Hepatocyte (in vitro differentiated cells): ENCODE measurements around the gene RASL10B. TPM values are rescaled to one million over a fixed set of nuclear protein-coding genes. Genes with fewer than 3 reads are reported as not detected.

Experiments
- DNase-seq: peaks from one replicate; pipeline ENCODE4 v3.0.0-alpha.2; 2016; ENCODE audit warnings: low spot score
- H2AFZ ChIP-seq: fragments of 200-600 bp; sonication (generic); 2 replicates; pipeline ENCODE4 v1.6.0; 2016; ENCODE audit warnings: antibody characterized with exemption, mild to moderate bottlenecking
- H3K27ac ChIP-seq: fragments of 200-600 bp; sonication (generic); 2 replicates; pipeline ENCODE4 v1.5.1; 2016; ENCODE audit warnings: mild to moderate bottlenecking
- H3K27me3 ChIP-seq: fragments of 200-600 bp; sonication (generic); 2 replicates; pipeline ENCODE4 v1.6.1; 2016
- H3K36me3 ChIP-seq: fragments of 200-600 bp; sonication (generic); replicated peaks from 2 replicates; pipeline ENCODE4 v1.5.1; 2016; ENCODE audit warnings: low read depth; ENCODE audit not compliant: insufficient read depth
- H3K4me1 ChIP-seq: fragments of 200-600 bp; sonication (generic); 2 replicates; pipeline ENCODE4 v1.5.1; 2016; ENCODE audit warnings: mild to moderate bottlenecking, moderate library complexity; ENCODE audit not compliant: insufficient read depth
- H3K4me2 ChIP-seq: fragments of 200-600 bp; sonication (generic); 2 replicates; pipeline ENCODE4 v1.6.0; 2016
- H3K4me3 ChIP-seq: fragments of 200-600 bp; sonication (generic); 2 replicates; pipeline ENCODE4 v1.5.1; 2016; ENCODE audit warnings: mild to moderate bottlenecking
- H3K79me2 ChIP-seq: fragments of 200-600 bp; sonication (generic); 2 replicates; pipeline ENCODE4 v1.6.0; 2017; ENCODE audit warnings: mild to moderate bottlenecking
- H3K9me2 ChIP-seq: fragments of 200-600 bp; sonication (generic); replicated peaks from 2 replicates; pipeline ENCODE4 v1.6.0; 2017; ENCODE audit warnings: mild to moderate bottlenecking; ENCODE audit not compliant: insufficient read depth
- H3K9me3 ChIP-seq: fragments of 200-600 bp; sonication (generic); 2 replicates; pipeline ENCODE4 v1.5.1; 2016; ENCODE audit warnings: low read depth, mild to moderate bottlenecking
- H4K20me1 ChIP-seq: fragments of 200-600 bp; sonication (generic); 2 replicates; pipeline ENCODE4 v1.6.0; 2016; ENCODE audit warnings: mild to moderate bottlenecking; ENCODE audit not compliant: insufficient read depth, poor library complexity, severe bottlenecking
- CTCF ChIP-seq: fragments of 200-600 bp; sonication (generic); IDR thresholded peaks from 2 replicates; pipeline ENCODE4 v1.5.1; 2016; ENCODE audit warnings: antibody characterized with exemption, mild to moderate bottlenecking; ENCODE audit not compliant: poor library complexity
- EZH2 ChIP-seq: fragments of 200-600 bp; sonication (generic); IDR thresholded peaks from 2 replicates; pipeline ENCODE4 v1.6.1; 2016; ENCODE audit warnings: antibody characterized with exemption, mild to moderate bottlenecking, borderline replicate concordance
- EZH2phosphoT487 ChIP-seq: fragments of 200-600 bp; sonication (generic); IDR thresholded peaks from one replicate; pipeline ENCODE4 v1.6.1; 2018; ENCODE audit warnings: antibody characterized with exemption, mild to moderate bottlenecking, low read depth, moderate library complexity; ENCODE audit not compliant: unreplicated experiment, severe bottlenecking
- WGBS: methylation state at CpG from one replicate; pipeline ENCODE4 v1.1.6; 2016; ENCODE audit warnings: low lambda C conversion rate; ENCODE audit errors: missing lambda C conversion rate; 5-methylcytosine and 5-hydroxymethylcytosine counted together
- polyA plus RNA-seq: library from polyadenylated mRNA; unstranded; fragments of >200 nt; fragmentation: Nextera tagmentation; extraction: Ambion mirVana; gene quantifications from 2 replicates; pipeline ENCODE4 v1.2.1, GENCODE V29; 2016
- total RNA-seq: library from RNA; depleted of rRNA; stranded (reverse); fragments of >200 nt; gene quantifications from 2 replicates; pipeline ENCODE4 v1.2.3, GENCODE V29; 2014

RASL10B gene
- total and polyA plus RNA-seq, 2 experiments from 2014 or later, result 7.1 to 7.6 TPM

- H3K9me2 ChIP-seq, result no peaks in the 10 kb centered on the region
- no peak for DNase-seq
- no peak overlapping the region for H3K27ac ChIP-seq
- H3K79me2 ChIP-seq, result no peaks in the 10 kb centered on the region
- H2AFZ ChIP-seq, result no peak overlapping the region
- peaks cover 32% of the 10 kb centered on the region for H3K27me3 ChIP-seq
- no peaks in the 10 kb centered on the region for H3K4me1 ChIP-seq
- WGBS, result 83% methylated on average over 5 of the region's 5 CpGs
- no peaks in the 10 kb centered on the region for H4K20me1 ChIP-seq
- no peaks in the 10 kb centered on the region for H3K36me3 ChIP-seq
- H3K4me3 ChIP-seq, result no peak overlapping the region
- no peaks in the 10 kb centered on the region for H3K9me3 ChIP-seq
- no peak for TF ChIP-seq EZH2phosphoT487
- TF ChIP-seq CTCF, result no peak
- no peak overlapping the region for H3K4me2 ChIP-seq
These were observed 7.2 kb downstream of the RASL10B start for GRCh38 chr17:35738519-35739133.

GRCh38 chr17:35740216-35740615 is 8.8 kb downstream of the RASL10B start:
- Histone ChIP-seq H3K4me3 (no peak overlapping the region), H3K36me3 (no peaks in the 10 kb centered on the region), H4K20me1 (no peaks in the 10 kb centered on the region), H3K9me3 (no peaks in the 10 kb centered on the region), H3K9me2 (no peaks in the 10 kb centered on the region), H3K27ac (no peak overlapping the region), H3K4me1 (no peaks in the 10 kb centered on the region), H3K4me2 (no peak overlapping the region), H2AFZ (no peak overlapping the region), H3K79me2 (no peaks in the 10 kb centered on the region), H3K27me3 (peaks cover 32% of the 10 kb centered on the region)
- no peak for DNase-seq
- TF ChIP-seq EZH2phosphoT487 (no peak), EZH2 (no peak), CTCF (no peak)
- WGBS, result 95% methylated on average over 7 of the region's 7 CpGs

GRCh38 chr17:35740997-35741931 is 9.8 kb downstream of the RASL10B start:
- WGBS, result 48% methylated on average over 42 of the region's 73 CpGs
- no peaks in the 10 kb centered on the region for H3K9me3 ChIP-seq
- no peaks in the 10 kb centered on the region for H3K9me2 ChIP-seq
- peak overlapping the region; percentile 69 for H3K4me2 ChIP-seq
- no peaks in the 10 kb centered on the region for H3K4me1 ChIP-seq
- no peaks in the 10 kb centered on the region for H3K79me2 ChIP-seq
- no peak overlapping the region for H2AFZ ChIP-seq
- peak; percentile 28 for TF ChIP-seq EZH2
- no peak for TF ChIP-seq EZH2phosphoT487
- H4K20me1 ChIP-seq, result no peaks in the 10 kb centered on the region
- no peaks in the 10 kb centered on the region for H3K36me3 ChIP-seq
- peaks cover 32% of the 10 kb centered on the region for H3K27me3 ChIP-seq
- DNase-seq, result no peak
- no peak overlapping the region for H3K4me3 ChIP-seq
- no peak overlapping the region for H3K27ac ChIP-seq

GRCh38 chr17:35742496-35742895 is 11.1 kb downstream of the RASL10B start:
- DNase-seq, result no peak
- Histone ChIP-seq H3K4me1 (no peaks in the 10 kb centered on the region), H3K36me3 (no peaks in the 10 kb centered on the region), H3K27ac (no peak overlapping the region), H3K4me2 (no peak overlapping the region), H3K79me2 (no peaks in the 10 kb centered on the region), H3K9me2 (no peaks in the 10 kb centered on the region), H3K4me3 (no peak overlapping the region), H4K20me1 (no peaks in the 10 kb centered on the region), H3K27me3 (peaks cover 32% of the 10 kb centered on the region), H3K9me3 (no peaks in the 10 kb centered on the region), H2AFZ (no peak overlapping the region)
- TF ChIP-seq EZH2 (no peak), CTCF (no peak), EZH2phosphoT487 (no peak)
- 85% methylated on average over 7 of the region's 7 CpGs for WGBS
